Fibroblast of mammary gland (primary cell): Measurements from ENCODE around the gene TCEA2.

Experiments used
- DNase-seq: peaks from one replicate; pipeline ENCODE4 v3.0.0-alpha.2; 2010; ENCODE audit warnings: low read depth
- H3K4me3 ChIP-seq: 2 replicates; pipeline ENCODE4 v1.5.1; 2011; ENCODE audit warnings: low read depth, mild to moderate bottlenecking, low read length, moderate library complexity; ENCODE audit not compliant: control insufficient read depth
- CTCF ChIP-seq: conservative IDR thresholded peaks from 2 replicates; pipeline ENCODE4 v1.5.1; 2011; ENCODE audit warnings: low read depth, low read length, inconsistent platforms; ENCODE audit not compliant: control insufficient read depth, insufficient read depth

Gene TCEA2

GRCh38 chr20:64107736-64108457 is 44.9 kb downstream of the TCEA2 start:
- no peak for DNase-seq
- TF ChIP-seq CTCF = no peak
- no peak overlapping the region for H3K4me3 ChIP-seq

GRCh38 chr20:64108731-64109681 is 46.0 kb downstream of the TCEA2 start:
- no peak for TF ChIP-seq CTCF
- DNase-seq = no peak
- H3K4me3 ChIP-seq = no peak overlapping the region

- TF ChIP-seq CTCF = no peak
- no peak for DNase-seq
- H3K4me3 ChIP-seq = no peak overlapping the region
Measured at GRCh38 chr20:64109831-64110391, 46.9 kb downstream of the TCEA2 start.

GRCh38 chr20:64110411-64111068 is 47.5 kb downstream of the TCEA2 start:
- DNase-seq = no peak
- no peak for TF ChIP-seq CTCF

GRCh38 chr20:64111841-64112641 is 49.0 kb downstream of the TCEA2 start:
- DNase-seq = no peak
- no peak overlapping the region for H3K4me3 ChIP-seq
- no peak for TF ChIP-seq CTCF

More at GRCh38 chr20:64110411-64111068, 47.5 kb downstream of the TCEA2 start:
- H3K4me3 ChIP-seq = no peak overlapping the region
